ENCODE measurements around the gene MAP2K4.

Gene MAP2K4

DNA sequence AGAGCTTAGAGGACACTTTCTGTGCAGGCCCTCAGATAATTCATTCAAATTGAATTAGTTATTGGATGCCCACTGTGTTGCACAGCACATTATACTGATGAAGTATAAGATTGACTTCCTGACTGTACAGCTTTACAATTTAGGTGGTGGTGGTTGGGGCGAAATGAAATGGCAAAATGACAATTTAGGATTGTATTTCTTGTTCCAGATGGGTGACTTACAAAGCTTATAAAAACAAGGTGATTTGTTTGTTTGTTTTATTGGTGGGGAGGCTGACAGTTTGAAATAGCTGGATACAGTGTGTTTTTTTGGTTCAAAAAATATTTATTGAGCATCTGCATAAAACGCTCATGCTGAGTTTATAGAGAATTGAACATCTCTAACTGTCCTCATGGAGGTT, 1.6 kb downstream of the MAP2K4 start (continued):
- TF ChIP-seq ZNF624 (tag by site-specific recombination; IDR thresholded peaks at IDR 0.05) = no peak
- no peak for TF ChIP-seq ZNF366 (tag by site-specific recombination; conservative IDR thresholded peaks at IDR 0.05)
- TF ChIP-seq ZFP41 (tag by site-specific recombination; IDR thresholded peaks at IDR 0.05; ENCODE audit: borderline replicate concordance) = no peak
- no peak for TF ChIP-seq ZBTB26 (tag by site-specific recombination; optimal IDR thresholded peaks at IDR 0.05)
- no peak for TF ChIP-seq ZNF521 (tag by site-specific recombination; IDR thresholded peaks at IDR 0.05)
- TF ChIP-seq ZNF433 (tag by site-specific recombination; IDR thresholded peaks at IDR 0.05; ENCODE audit: low read depth) = no peak
- no peak for TF ChIP-seq ZNF555 (tag by site-specific recombination; conservative IDR thresholded peaks at IDR 0.05)
- TF ChIP-seq, protein P1, sequence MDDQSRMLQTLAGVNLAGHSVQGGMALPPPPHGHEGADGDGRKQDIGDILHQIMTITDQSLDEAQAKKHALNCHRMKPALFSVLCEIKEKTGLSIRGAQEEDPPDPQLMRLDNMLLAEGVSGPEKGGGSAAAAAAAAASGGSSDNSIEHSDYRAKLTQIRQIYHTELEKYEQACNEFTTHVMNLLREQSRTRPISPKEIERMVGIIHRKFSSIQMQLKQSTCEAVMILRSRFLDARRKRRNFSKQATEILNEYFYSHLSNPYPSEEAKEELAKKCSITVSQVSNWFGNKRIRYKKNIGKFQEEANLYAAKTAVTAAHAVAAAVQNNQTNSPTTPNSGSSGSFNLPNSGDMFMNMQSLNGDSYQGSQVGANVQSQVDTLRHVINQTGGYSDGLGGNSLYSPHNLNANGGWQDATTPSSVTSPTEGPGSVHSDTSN (CRISPR knock-in tag; IDR thresholded peaks at IDR 0.05) = no peak
- TF ChIP-seq SP2 (tag by site-specific recombination; IDR thresholded peaks at IDR 0.05) = no peak
- TF ChIP-seq KLF10 (tag by site-specific recombination; IDR thresholded peaks at IDR 0.05) = no peak

DNA sequence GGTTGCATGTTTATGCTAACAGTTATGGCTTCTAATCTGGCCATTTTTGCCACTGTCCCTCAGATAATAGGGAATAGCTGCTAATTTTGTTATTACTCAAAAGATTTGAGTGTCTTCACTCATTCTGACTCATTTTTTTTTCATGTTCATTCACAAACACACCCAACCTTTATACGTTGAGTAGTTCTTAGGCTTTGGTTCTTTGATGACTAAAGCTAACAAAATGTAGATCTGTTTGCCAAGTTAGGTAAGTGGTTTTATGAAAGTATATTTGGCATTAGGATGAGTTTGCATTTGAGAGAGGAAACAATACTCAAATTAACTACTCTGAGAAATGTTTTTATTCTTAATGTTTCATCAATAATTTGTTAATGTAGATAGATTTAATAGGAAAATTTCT, 3.6 kb downstream of the MAP2K4 start:
- Histone ChIP-seq H3K4me1 (ENCODE audit: control insufficient read depth, insufficient read depth, low read length) (peaks cover 33% of the 10 kb centered on the region), H3K36me3 (ENCODE audit: control insufficient read depth in 2 of 2, insufficient read depth in 1 of 2, low read length in 2 of 2) (peaks cover 0 to 10% of the 10 kb centered on the region in 2 experiments; a peak in 1 of 3 replicates), H3K4me3 (ENCODE audit: low read depth, low read length) (no peak overlapping the region), H3K27ac (ENCODE audit: extremely low read depth, low read depth, low read length) (no peak overlapping the region), H3K9me3 (ENCODE audit: control insufficient read depth, insufficient read depth, low read depth, low read length) (no peaks in the 10 kb centered on the region)
- POLR2A ChIA-PET = interaction anchor here (4.4 kb wide), 1 partner anchor 28 kb away, joined by 45 read pairs; the partner anchor contains the start of gene ZNF18
- CTCF ChIA-PET = interaction anchor here (0.7 kb wide), 2 partner anchors 46 to 133 kb away, joined by 3 read pairs; no protein-coding TSS in a partner anchor
- TF ChIP-seq, protein P2, sequence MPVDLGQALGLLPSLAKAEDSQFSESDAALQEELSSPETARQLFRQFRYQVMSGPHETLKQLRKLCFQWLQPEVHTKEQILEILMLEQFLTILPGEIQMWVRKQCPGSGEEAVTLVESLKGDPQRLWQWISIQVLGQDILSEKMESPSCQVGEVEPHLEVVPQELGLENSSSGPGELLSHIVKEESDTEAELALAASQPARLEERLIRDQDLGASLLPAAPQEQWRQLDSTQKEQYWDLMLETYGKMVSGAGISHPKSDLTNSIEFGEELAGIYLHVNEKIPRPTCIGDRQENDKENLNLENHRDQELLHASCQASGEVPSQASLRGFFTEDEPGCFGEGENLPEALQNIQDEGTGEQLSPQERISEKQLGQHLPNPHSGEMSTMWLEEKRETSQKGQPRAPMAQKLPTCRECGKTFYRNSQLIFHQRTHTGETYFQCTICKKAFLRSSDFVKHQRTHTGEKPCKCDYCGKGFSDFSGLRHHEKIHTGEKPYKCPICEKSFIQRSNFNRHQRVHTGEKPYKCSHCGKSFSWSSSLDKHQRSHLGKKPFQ (tag by site-specific recombination; IDR thresholded peaks at IDR 0.05) = no peak
- TF ChIP-seq ZIC2 (tag by site-specific recombination; IDR thresholded peaks at IDR 0.05) = no peak
- TF ChIP-seq ZNF707 (tag by site-specific recombination; IDR thresholded peaks at IDR 0.05) = no peak
- no peak for TF ChIP-seq ZFP3 (tag by site-specific recombination; IDR thresholded peaks at IDR 0.05; ENCODE audit: low read depth)
- no peak for TF ChIP-seq ZBTB8A (tag by site-specific recombination; IDR thresholded peaks at IDR 0.05)
- no peak for TF ChIP-seq ZNF610 (tag by site-specific recombination; IDR thresholded peaks at IDR 0.05; ENCODE audit: borderline replicate concordance)
- TF ChIP-seq ZSCAN23 (tag by site-specific recombination; IDR thresholded peaks at IDR 0.05) = no peak
- TF ChIP-seq, protein P1 (CRISPR knock-in tag; IDR thresholded peaks at IDR 0.05) = no peak
- TF ChIP-seq ZNF623 (tag by site-specific recombination; IDR thresholded peaks at IDR 0.05) = no peak
- no peak for TF ChIP-seq ZNF843 (tag by site-specific recombination; IDR thresholded peaks at IDR 0.05)
- TF ChIP-seq, protein P3, sequence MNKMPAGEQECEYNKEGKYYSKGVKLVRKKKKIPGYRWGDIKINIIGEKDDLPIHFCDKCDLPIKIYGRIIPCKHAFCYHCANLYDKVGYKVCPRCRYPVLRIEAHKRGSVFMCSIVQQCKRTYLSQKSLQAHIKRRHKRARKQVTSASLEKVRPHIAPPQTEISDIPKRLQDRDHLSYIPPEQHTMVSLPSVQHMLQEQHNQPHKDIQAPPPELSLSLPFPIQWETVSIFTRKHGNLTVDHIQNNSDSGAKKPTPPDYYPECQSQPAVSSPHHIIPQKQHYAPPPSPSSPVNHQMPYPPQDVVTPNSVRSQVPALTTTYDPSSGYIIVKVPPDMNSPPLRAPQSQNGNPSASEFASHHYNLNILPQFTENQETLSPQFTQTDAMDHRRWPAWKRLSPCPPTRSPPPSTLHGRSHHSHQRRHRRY (tag by site-specific recombination; IDR thresholded peaks at IDR 0.05) = no peak
- TF ChIP-seq ZNF19 (tag by site-specific recombination; IDR thresholded peaks at IDR 0.05; ENCODE audit: low read depth) = no peak
